GM19035 (cell line): Measurements from ENCODE around the gene PCDHGC5.

ENCODE experiments used
- ATAC-seq: cut with Tn5 transposase; IDR thresholded peaks from one replicate; pipeline ENCODE4 v1.9.1; 2021; ENCODE audit not compliant: unreplicated experiment

The PCDHGC5 gene

DNA sequence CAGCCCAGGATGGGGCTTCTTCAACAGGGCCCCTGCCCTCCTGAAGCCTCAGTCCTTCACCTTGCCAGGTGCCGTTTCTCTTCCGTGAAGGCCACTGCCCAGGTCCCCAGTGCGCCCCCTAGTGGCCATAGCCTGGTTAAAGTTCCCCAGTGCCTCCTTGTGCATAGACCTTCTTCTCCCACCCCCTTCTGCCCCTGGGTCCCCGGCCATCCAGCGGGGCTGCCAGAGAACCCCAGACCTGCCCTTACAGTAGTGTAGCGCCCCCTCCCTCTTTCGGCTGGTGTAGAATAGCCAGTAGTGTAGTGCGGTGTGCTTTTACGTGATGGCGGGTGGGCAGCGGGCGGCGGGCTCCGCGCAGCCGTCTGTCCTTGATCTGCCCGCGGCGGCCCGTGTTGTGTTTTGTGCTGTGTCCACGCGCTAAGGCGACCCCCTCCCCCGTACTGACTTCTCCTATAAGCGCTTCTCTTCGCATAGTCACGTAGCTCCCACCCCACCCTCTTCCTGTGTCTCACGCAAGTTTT is 23.6 kb downstream of the PCDHGC5 start:
- ATAC-seq = peak; percentile 30

DNA sequence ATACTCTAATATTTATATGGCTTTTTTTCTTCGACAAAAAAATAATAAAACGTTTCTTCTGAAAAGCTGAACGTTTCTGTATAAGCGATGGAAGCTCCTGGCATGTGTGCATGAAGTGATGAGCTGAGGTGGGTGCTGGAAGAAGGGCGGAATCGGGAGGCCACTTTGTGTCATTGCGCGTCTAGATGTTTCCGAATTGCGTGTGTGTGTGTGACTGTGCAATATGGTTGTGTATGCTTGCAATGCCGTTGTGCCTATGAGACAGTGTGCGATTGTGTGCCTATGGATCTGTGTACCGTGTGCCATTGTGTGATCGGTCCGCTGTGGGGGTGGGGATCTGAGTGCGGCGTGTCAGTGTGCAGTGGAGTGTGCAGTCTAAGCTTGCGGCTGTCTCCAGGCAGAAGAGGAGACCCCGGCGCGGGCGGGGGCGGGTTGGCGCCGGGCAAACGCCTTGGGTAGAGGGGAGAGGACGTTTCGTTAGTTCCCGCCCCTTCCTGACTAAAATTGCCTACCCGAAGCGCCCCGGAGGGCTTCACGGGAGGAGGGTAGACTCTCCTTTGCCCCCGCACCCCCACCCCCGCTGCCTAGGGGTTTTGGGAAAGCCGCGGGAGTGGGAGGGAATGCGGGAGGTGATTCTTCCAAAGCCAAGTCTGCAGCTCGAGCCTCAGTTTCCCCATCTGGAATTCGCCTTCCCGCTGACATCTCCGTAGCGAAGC is 24.2 kb downstream of the PCDHGC5 start:
- ATAC-seq = no peak

DNA sequence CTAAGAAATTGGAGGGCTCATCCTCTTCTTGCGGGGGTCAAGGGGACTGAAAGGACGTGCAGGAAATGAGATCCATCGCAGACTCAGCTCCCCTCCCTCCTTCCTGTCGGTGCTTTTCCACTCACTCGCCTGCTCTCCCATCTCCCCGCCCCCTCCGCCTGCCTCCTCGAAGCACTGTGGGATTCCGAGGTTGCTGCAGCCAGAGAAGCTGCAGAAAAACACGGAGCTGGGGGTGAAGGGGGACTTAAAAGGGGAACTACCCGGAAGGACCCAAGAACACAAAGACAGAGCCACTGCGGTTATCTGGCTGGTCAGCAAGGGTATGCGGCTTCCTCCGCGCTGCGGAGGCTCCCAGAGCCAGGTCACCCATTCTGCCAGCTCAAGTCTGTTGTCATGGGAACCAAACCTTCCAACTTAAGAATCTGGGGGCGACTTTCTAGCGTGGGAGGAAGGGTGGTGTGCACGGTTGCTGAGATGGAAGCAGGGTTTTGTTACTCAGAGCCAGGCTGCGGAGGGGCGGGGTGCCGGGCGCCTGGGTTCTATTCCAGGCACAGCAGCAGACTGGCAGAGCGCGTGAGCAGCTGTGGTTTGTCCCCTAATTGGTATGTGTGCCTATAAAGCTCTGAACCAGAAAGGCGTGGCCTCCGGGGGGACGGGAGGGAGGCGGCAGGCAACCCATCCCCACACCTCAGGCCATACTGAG is 24.9 kb downstream of the PCDHGC5 start:
- ATAC-seq = no peak

DNA sequence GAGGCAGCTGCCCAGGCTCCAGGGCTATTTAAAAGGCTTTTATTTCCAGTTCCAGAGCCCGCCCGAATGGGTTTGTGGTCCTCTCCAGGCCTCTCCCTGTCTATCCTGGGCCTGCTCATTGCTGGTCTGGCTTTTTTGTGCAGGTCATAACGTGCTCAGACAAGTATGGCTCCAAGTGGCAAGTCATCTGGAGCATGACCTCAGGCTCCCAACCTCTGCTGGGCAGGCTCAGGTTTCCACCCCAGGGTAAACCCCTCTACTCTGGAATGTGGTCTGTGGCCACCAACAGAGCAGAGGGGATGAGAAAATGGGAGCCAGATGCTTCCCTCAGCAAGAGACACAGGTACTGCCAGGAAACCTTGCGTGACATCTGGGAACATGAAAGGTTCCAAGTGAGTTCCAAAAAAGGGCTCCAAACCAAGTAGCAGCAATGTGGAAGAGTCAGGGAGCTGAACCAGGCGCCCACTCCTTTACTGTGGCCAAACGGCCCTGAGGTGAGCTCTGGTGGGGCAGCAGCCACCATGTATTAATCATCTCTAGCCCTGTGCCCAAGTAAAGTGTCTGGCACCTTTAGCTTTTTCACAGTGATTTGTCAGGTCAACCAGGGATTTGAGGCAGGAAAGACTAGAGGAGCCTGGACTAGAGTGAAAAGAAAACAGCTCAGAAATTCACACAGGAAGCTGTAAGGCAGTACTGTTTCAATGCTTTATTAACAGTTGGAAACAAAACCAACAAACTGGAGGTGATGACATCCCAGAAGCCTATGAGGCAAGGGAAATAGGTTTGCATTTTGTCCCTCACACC is 25.7 kb downstream of the PCDHGC5 start:
- no peak for ATAC-seq

DNA sequence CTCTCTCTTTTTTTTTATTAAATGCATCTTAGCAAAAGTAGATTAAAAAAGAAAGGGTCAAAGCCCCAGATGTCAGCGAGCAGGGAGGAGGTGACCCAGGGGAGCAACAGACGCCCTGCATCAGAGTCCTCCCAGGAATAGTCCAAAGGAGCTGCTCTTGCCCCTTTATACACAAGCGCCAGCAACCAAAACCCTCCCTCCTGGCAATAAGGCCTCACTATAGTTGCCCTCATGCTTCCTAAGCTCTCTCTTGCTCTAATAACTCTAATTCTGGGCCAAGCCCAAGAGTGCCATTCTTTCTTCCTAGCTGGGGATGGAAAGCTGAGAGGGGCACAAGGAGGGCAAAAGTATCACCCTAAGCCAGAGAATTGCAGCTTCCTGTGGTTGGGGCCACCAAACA is 26.3 kb downstream of the PCDHGC5 start:
- ATAC-seq = no peak

DNA sequence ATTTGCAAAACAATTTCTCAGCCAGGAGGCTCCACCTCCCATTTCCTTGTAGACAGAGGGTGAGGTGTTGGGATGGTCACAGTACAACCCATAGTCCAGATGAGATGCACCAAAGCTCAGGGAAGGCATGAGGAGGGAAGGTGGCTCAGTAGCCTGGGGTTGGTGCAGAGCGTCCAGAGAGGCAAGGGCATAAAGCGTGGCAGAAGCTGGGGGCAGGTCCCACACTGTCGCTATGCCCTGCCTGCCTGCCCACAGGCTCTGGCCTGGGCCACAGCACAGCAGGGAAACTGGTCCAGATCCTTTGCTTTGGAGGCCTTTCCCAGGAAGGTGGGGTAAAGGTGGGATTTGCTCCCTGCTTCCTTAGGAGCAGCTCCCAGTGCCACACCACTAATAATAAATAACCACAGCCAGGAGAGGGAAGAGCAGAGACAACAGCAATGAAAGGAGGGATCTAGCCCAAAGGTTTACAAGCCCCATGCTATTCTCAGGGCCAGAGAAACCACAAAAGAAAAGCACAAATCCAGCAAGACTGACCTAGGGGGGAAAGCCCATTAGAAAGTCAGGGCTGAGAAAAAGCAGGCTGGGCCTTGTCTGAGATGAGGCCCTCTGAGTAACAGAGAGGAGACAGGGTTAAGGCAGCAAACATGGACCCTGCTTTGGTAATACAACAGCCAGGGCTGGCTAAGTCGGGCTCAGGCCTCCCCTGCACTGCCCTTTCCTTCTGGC is 27.2 kb downstream of the PCDHGC5 start:
- ATAC-seq = no peak

DNA sequence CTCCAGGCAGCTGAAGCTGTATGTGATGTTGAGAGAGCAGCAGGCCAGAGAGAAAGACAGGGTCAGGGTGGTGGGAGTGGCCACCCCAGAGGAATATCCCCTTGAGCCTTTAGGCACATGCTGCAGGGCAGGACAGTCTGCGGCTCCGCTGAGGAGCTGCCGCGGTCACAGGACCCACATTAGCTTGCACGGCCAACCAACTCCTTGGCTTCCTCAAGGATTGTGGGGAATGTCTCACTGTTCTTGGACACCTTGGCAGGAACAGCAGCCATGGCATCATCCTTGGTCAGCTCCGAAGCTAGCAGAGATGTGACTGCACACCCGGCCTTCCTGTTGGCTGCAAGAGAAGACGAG is 27.8 kb downstream of the PCDHGC5 start:
- ATAC-seq = no peak

DNA sequence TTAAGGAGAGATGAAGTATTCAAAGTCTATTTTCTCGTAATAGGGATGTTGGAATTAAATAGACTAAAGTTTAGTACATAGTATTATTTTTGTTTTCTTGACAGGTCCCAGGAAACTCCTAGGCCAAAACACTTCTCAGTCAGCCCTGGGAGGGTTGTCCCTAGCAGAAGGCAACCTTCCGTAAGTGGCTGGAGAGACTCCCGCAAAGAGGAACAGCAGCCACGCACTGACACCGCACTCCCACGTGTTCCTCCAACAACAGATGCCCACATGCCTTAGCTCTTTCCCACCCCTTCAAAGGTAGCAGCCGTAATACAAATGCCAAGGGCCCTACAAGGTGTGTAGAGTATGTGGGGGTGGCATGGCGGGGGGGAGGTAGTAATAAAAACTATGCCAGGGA is 28.4 kb downstream of the PCDHGC5 start:
- ATAC-seq = no peak

DNA sequence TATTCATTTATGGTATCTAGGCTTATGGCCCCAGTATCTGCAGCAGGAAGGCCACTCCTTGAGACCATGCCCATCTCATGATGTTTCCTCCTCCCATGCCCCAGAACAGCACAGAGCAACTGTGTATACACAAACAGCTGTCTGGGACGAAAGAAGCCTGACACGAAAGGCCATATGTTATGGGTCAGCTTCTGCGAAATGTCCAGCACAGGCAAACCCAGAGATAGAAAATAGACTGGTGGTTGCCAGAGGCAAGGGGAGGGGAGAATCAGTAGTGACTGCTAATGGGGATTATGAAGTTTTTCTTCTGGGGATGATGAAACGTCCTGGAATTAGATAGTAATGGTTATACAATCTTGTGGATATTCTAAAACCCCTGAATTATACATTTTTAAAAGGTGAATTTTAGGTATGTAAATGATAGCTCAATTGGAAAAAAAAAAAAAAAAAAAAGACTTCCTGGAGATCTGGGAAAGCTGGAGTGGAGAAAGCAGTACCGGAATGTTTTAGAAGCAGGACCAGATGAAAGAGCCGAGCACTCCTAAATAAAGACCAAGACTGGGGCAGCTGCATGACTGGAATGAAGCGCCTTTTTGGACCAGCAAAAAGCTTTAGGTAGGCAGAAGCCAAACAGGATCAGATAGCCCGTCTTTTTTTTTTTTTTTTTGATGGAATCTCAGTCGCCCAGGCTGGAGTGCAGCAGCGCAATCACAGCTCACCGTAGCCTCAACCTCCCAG is 29.2 kb downstream of the PCDHGC5 start:
- no peak for ATAC-seq

DNA sequence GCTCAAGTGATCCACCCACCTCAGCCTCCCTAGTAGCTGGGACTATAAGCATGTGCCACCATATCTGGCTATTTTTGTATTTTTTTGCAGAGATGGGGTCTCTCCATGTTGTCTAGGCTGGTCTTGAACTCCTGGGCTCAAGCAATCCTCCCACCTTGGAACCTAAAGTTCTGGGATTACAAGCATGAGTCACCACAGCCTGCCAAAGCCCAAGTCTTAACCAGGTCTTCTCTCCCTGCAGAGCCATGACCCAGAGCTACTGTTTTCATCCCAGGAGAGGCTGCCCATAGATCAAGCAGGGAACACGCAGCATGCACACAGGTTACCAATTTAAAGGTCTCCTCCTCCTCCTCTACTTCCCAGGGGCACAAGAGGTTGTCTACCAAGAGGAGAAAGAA is 29.7 kb downstream of the PCDHGC5 start:
- ATAC-seq = no peak

DNA sequence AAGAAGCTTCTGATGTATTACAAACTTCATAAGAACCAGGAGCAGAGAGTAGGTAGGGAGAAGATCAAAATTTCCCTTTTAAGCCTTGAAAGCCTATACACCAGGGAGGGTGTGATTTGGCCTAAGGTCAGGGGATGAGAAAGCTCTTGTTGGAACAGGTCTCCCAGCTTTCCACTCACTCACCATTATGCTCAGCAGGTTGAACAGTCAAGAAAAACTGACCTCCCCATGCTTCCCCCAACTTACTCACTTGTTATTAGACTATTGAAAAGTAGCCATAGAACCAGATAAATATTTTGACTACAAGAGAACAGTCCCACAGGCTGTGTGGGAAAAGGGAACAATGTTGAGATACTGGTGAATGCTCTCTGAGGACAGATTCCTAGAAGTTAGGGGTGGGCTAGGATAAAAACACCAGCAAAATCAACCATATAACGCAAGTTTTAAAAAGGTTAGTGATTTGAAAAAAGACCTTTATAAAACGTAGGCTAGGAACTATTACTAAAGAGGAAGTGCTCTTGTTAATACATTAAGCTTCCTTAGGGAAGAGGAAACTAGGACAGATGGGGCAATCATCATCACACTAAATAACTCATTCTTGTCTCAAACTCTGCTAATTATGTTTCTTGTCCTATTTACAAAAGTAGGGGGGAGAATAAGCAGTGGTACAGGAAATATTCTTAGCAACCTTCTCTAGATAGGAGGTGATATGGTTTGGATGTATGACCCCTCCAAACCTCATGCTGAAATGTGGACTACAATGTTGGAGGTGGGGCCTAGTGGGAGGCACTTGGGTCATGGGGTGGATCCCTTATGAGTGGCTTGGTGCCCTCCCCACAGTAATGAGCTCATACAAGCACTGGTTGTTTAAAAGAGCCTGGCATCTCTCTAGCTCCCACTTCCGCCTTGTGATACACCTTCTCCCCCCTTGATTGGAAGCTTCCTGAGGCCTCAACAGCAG is 31.0 kb downstream of the PCDHGC5 start:
- no peak for ATAC-seq

DNA sequence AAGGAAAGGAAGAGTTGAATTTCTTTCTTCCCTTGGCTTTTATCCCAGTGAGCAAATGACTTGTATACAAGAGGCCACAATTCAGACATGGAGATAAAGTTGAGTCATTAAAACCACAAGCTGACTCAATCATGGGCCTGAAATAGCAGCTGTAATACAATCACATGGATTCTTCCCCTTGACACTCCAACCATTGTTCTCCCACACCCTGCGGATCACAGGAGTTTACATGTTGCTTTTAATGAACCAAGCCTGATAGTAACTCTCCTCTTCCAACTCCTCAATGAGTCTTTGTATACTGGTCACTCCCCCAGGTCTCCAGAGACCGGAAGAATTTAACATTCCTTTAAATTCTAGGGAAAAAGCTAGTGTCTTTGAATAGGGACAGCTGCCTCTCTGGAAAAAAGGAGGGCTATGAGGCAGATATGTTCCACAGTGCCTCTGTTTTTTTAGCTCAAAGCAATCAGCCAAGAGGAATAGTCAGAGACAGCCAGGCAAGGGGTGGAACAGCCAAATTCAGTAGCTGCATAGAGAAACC is 32.4 kb downstream of the PCDHGC5 start:
- ATAC-seq = no peak

DNA sequence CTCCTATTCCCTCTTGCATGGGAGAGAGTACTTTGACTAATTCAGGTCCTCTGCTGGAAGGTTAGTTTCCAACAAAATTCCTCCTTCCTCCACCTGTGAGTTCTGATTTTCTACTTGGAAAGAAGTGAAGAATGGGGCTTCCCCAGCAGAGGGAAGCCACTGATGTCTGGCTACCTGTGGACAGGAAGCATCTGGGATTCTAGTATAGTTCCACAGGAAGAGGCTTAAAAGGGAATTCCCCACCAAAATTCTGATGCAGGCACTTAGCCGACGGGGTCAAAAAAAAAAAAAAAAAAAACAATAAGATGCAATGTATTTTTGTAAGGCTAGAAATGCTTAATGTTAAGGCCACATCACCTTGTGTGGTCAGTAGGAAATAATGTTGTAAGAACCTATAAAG is 33.4 kb downstream of the PCDHGC5 start:
- no peak for ATAC-seq

DNA sequence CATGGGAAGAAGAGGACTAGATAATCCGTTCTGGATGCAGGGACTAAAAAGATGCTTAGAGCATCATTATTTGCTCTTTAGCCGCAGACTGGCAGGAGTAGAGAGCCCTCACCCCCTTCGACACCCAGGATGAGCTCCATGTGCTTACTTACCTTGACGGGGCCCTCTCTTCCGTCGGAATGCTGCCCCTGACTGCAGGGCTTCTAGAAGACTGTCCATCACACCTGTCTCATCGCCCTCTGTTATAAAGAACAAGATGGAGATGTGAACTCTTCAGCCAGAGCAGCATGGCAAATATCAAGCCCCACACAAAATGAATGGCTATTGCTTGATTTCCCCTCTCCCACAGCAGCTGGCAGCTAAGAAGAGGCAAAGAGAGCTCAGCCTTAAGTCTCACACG is 35.1 kb downstream of the PCDHGC5 start:
- ATAC-seq = no peak

DNA sequence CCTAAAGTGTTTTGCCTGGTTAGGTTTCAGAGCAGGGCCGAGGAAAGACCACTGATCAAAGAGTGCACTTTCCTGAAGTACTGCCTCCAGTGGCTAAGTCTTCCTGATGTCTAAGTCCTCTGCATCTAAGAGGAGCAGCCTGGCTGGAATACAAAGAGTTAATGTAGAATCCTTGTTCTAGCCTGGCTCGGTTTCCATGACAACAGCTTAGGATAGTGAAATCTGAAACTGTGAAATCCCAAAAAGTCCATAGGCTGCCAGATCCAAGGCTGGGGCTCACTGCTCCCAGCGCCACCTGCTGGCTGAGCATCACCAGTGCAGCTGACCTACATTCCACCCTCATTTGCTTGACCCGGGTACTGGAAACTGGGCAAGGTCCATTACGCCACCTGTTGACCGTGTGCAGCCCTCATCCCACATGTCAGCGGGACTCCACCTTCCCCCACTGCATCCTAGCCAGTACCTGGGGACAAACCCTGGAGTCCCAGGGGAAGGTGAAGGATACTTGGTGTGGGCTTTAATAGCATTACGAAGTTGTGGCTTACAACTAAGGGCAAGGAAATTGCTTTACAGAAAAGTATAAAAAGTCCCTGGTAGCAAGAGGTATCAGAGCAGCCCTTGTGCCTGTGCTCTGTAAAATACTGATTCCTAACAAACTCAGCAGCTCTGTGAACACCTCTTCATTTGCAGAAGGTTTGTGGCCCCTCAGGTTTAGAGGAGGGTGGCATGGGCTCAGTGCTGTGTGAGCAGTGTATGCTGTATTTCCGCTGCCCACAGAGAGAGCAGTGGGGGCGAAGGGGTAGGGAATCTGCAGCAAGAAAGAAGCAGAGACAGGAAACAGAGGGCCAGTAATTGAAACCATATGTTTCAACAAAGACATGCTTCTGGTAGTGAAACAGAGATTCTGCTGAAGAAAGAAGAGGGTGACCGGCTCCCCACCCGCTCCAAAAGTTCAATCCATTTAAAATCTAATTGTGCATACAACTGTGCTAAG is 36.0 kb downstream of the PCDHGC5 start:
- ATAC-seq = peak; percentile 75

DNA sequence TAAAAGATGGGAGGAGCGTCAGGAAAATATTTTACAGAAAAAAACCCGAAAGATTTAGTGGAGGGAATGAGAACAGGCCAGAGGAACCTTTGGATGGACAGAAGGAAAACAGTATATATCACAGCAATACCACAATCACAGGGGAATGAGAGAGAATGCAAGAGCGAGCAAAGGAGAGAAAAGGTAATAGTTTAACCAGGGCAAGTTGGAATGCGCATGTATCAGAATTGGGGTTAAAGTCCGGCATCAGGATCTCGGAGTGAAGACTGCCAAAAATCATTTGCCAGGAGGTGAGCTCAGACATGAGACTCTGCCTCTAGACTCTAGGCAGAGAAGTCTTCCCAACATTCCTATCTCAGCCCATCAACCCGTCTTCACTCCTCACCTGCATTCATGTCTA is 36.8 kb downstream of the PCDHGC5 start:
- ATAC-seq = no peak

DNA sequence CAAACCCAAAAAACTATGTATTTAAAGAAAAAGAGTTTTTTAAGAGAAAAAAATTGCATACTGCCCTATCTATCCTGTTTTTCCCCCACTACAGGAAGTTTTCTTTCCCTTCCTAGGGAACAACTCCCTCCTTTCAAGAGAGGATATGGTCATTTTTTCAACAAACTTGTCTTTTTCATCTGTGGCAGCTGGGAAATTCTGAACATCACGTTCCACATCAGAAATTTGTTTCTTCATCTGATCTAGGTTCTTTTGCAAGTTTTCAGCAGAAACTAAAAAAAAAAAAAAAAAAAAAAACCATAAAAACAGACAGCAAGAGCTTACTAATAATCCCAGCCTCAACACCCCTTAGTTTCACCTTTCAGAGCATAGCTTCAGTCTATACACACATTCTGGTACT is 38.5 kb downstream of the PCDHGC5 start:
- no peak for ATAC-seq
